Measurements from ENCODE around the gene PRKG1.
A peak's percentile ranks its signal among the peaks of the same experiment; 100 is the strongest.

The PRKG1 gene

GRCh38 chr10:52007091-52007490 is 932.8 kb downstream of the PRKG1 start:
- H3K4me1 ChIP-seq = no peaks in the 10 kb centered on the region
- H3K36me3 ChIP-seq (replicated peaks) = no peaks in the 10 kb centered on the region
- in situ Hi-C loops (cut with MboI; ENCODE audit: low sequenced_read_pairs) = no loop called here
- H3K27me3 ChIP-seq (ENCODE audit: low read depth) = no peaks in the 10 kb centered on the region
- H3K4me3 ChIP-seq = no peak overlapping the region
- H3K9me3 ChIP-seq = no peaks in the 10 kb centered on the region; the same call in 1 of the 2 replicates
- no peak for DNase-seq (ENCODE audit: low spot score in 2 of 2)

GRCh38 chr10:52011118-52011517 is 936.8 kb downstream of the PRKG1 start:
- H3K9me3 ChIP-seq = no peaks in the 10 kb centered on the region; the same call in 1 of the 2 replicates
- H3K27me3 ChIP-seq (ENCODE audit: low read depth) = no peaks in the 10 kb centered on the region
- in situ Hi-C loops (cut with MboI; ENCODE audit: low sequenced_read_pairs) = no loop called here
- H3K36me3 ChIP-seq (replicated peaks) = no peaks in the 10 kb centered on the region
- H3K4me1 ChIP-seq = no peaks in the 10 kb centered on the region
- DNase-seq (ENCODE audit: low spot score in 2 of 2) = no peak
- H3K4me3 ChIP-seq = no peak overlapping the region

GRCh38 chr10:52019077-52019555 is 944.8 kb downstream of the PRKG1 start:
- Histone ChIP-seq H3K4me1 (peaks cover 8% of the 10 kb centered on the region), H3K36me3 (replicated peaks) (no peaks in the 10 kb centered on the region), H3K27me3 (ENCODE audit: low read depth) (no peaks in the 10 kb centered on the region), H3K4me3 (no peak overlapping the region), H3K9me3 (no peaks in the 10 kb centered on the region)
- in situ Hi-C loops (cut with MboI; ENCODE audit: low sequenced_read_pairs) = no loop called here
- DNase-seq (ENCODE audit: low spot score in 2 of 2) = peak; percentile 15 to 67

GRCh38 chr10:52019656-52020055 is 945.4 kb downstream of the PRKG1 start:
- in situ Hi-C loops (cut with MboI; ENCODE audit: low sequenced_read_pairs) = no loop called here
- no peaks in the 10 kb centered on the region for H3K9me3 ChIP-seq
- H3K4me3 ChIP-seq = no peak overlapping the region

DNA sequence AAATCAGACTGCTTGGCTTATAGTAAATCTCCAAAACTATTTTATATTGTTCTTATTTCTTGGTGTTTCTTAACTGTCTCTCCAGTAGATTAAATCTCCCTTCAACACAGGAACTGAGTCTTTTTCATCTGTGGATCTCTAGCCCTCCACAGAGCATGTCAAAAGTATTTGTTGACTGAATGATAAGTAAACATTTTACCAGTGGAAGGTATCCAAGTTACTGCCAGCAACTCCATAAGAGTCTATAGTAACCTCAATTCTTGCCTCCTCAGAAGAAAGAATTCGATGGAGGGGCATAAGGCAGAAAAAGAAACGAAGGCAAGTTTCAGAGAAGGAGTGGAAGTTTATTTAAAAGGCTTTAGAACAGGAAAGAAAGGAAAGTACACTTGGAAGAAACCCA is 945.9 kb downstream of the PRKG1 start:
- no peak for DNase-seq (ENCODE audit: low spot score in 2 of 2)

More at GRCh38 chr10:52019656-52020055, 945.4 kb downstream of the PRKG1 start:
- H3K36me3 ChIP-seq (replicated peaks) = no peaks in the 10 kb centered on the region
- H3K27me3 ChIP-seq (ENCODE audit: low read depth) = no peaks in the 10 kb centered on the region
- H3K4me1 ChIP-seq = peaks cover 8% of the 10 kb centered on the region
- peak in 1 of 2 experiments; percentile 6 for DNase-seq (ENCODE audit: low spot score in 2 of 2)

DNA sequence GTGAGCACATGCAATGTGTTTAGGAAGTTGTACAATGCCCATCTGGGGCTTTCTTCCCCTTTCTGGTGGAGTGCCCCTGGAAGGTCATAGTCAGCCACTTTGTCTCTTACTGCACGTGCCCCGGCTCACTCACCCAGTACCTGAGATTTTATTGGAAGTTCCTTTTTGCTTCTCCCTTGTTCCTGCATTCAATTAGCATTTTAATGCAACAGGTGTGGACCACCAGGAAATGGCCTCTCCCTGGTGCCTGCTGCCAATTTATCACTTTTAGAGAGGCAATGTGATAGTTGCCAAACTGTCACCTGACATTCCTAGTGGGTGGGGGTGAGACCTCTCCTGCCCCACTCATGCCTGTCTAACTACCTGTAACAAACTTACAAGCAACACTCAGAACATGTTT is 946.4 kb downstream of the PRKG1 start:
- DNase-seq (ENCODE audit: low spot score in 2 of 2) = no peak
- no peak overlapping the region for H3K4me3 ChIP-seq

More for the DNA sequence above, 945.9 kb downstream of the PRKG1 start:
- Histone ChIP-seq H3K4me3 (no peak overlapping the region), H3K9me3 (no peaks in the 10 kb centered on the region), H3K36me3 (replicated peaks) (no peaks in the 10 kb centered on the region), H3K4me1 (peaks cover 8% of the 10 kb centered on the region), H3K27me3 (ENCODE audit: low read depth) (no peaks in the 10 kb centered on the region)
- in situ Hi-C loops (cut with MboI; ENCODE audit: low sequenced_read_pairs) = no loop called here

GRCh38 chr10:52027055-52027705 is 952.9 kb downstream of the PRKG1 start:
- in situ Hi-C loops (cut with MboI; ENCODE audit: low sequenced_read_pairs) = no loop called here
- no peak for DNase-seq (ENCODE audit: low spot score in 2 of 2)
- no peak overlapping the region for H3K4me3 ChIP-seq

More for the DNA sequence above, 946.4 kb downstream of the PRKG1 start:
- no peaks in the 10 kb centered on the region for H3K27me3 ChIP-seq (ENCODE audit: low read depth)
- no peaks in the 10 kb centered on the region for H3K36me3 ChIP-seq (replicated peaks)
- H3K9me3 ChIP-seq = no peaks in the 10 kb centered on the region
- in situ Hi-C loops (cut with MboI; ENCODE audit: low sequenced_read_pairs) = no loop called here
- H3K4me1 ChIP-seq = peaks cover 8% of the 10 kb centered on the region

DNA sequence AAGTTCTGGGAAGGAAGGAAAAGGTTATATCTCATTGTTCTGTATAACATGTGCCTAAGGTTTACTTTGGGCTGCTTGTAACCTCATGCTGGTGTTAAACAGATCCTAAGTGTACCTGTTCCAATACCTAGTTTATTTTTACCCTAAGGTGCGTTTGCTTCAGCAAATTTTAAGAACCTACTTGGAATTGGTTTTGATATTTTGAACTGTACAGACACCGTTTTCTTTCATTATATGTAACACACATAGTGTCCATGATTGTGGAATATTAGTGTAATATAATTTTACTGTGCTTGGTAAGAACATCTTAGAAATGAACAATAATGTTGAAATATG is 954.2 kb downstream of the PRKG1 start:
- no peak for DNase-seq (ENCODE audit: low spot score in 2 of 2)
- H3K36me3 ChIP-seq (replicated peaks) = no peaks in the 10 kb centered on the region
- H3K4me1 ChIP-seq = no peaks in the 10 kb centered on the region
- in situ Hi-C loops (cut with MboI; ENCODE audit: low sequenced_read_pairs) = no loop called here
- no peaks in the 10 kb centered on the region for H3K9me3 ChIP-seq
- no peaks in the 10 kb centered on the region for H3K27me3 ChIP-seq (ENCODE audit: low read depth)
- H3K4me3 ChIP-seq = no peak overlapping the region

More at GRCh38 chr10:52027055-52027705, 952.9 kb downstream of the PRKG1 start:
- Histone ChIP-seq H3K27me3 (ENCODE audit: low read depth) (no peaks in the 10 kb centered on the region), H3K36me3 (replicated peaks) (no peaks in the 10 kb centered on the region), H3K4me1 (no peaks in the 10 kb centered on the region), H3K9me3 (no peaks in the 10 kb centered on the region)

GRCh38 chr10:52029628-52030027 is 955.3 kb downstream of the PRKG1 start:
- no peaks in the 10 kb centered on the region for H3K4me1 ChIP-seq
- in situ Hi-C loops (cut with MboI; ENCODE audit: low sequenced_read_pairs) = no loop called here
- no peak overlapping the region for H3K4me3 ChIP-seq
- no peaks in the 10 kb centered on the region for H3K27me3 ChIP-seq (ENCODE audit: low read depth)
- no peaks in the 10 kb centered on the region for H3K9me3 ChIP-seq
- no peak for DNase-seq (ENCODE audit: low spot score in 2 of 2)
- H3K36me3 ChIP-seq (replicated peaks) = no peaks in the 10 kb centered on the region

DNA sequence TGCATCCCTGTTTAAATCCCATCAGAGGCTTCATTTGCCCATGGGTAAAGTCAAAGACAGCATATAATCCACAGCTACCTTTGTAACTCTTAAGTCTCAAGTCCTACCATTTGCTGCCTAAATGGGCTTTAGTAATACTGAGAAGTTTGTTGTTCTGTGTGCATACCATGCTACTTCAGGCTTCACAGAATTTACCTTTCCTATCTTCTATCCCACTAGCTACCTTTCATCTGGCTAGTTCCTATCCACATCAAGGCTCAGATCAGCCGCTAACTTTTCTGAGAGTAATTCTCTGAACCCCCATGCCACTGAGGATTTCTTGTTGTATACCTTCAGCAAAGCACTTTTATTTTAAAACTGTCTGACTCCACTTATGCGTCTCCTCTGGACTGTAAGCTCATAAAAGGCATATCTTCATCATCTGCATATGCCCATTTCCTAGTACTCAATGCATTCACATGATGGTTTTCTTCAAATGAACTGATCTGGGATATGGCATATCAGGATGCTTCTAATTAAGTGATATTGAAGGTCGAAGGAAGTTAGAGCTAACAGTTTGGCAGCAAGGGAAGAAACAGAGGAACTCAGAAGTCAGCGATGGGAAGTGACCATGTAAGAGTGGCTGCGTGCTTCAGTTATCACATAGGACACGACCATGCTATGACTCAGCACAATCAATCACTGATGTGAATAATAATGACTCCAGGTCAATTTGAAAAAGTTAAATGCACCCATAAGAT is 955.9 kb downstream of the PRKG1 start:
- in situ Hi-C loops (cut with MboI; ENCODE audit: low sequenced_read_pairs) = no loop called here
- no peak overlapping the region for H3K4me3 ChIP-seq
- no peaks in the 10 kb centered on the region for H3K9me3 ChIP-seq
- DNase-seq (ENCODE audit: low spot score in 2 of 2) = no peak
- no peaks in the 10 kb centered on the region for H3K4me1 ChIP-seq
- H3K36me3 ChIP-seq (replicated peaks) = no peaks in the 10 kb centered on the region
- no peaks in the 10 kb centered on the region for H3K27me3 ChIP-seq (ENCODE audit: low read depth)

DNA sequence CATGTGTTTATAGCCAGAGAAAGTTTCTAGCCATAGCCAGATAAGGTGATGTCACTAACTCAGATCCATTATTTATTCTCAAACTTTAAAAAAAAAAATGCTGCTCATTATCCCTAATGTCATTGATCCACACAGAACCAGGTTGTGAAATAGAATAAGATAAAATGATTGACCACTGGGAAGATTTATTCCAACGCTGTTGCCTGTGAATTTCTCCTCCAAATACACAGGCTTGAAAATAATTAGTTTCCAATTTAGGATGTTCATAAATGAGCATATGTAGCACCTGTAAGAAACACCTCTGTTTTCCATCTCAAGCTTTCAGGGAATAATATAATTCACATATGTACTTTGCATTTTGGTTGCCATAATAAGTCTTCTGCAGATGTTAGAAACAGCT is 956.7 kb downstream of the PRKG1 start:
- no peak overlapping the region for H3K4me3 ChIP-seq
- no peaks in the 10 kb centered on the region for H3K9me3 ChIP-seq
- no peak for DNase-seq (ENCODE audit: low spot score in 2 of 2)
- H3K36me3 ChIP-seq (replicated peaks) = no peaks in the 10 kb centered on the region
- H3K27me3 ChIP-seq (ENCODE audit: low read depth) = no peaks in the 10 kb centered on the region
- in situ Hi-C loops (cut with MboI; ENCODE audit: low sequenced_read_pairs) = no loop called here
- no peaks in the 10 kb centered on the region for H3K4me1 ChIP-seq

DNA sequence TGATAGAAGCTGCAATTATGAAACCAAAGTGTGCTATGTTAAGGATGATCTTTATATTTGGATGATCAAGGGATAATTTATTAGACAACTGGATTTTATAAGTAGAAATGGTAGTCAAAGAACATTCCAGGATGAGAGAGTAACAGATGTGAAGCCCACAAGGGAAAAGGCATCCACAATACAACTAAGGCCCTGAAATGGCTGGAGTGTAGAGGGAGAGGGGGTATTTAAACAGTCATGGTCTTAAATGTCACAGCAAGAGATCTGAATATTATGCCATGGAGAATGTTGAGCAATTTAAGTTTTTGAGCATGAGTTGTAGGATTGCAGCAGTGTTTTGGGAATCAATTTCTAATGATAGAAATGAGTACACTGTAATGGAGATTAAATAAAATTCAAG is 957.5 kb downstream of the PRKG1 start:
- H3K36me3 ChIP-seq (replicated peaks) = no peaks in the 10 kb centered on the region
- in situ Hi-C loops (cut with MboI; ENCODE audit: low sequenced_read_pairs) = no loop called here
- H3K9me3 ChIP-seq = no peaks in the 10 kb centered on the region
- no peak overlapping the region for H3K4me3 ChIP-seq
- H3K27me3 ChIP-seq (ENCODE audit: low read depth) = no peaks in the 10 kb centered on the region
- no peak for DNase-seq (ENCODE audit: low spot score in 2 of 2)
- H3K4me1 ChIP-seq = no peaks in the 10 kb centered on the region

DNA sequence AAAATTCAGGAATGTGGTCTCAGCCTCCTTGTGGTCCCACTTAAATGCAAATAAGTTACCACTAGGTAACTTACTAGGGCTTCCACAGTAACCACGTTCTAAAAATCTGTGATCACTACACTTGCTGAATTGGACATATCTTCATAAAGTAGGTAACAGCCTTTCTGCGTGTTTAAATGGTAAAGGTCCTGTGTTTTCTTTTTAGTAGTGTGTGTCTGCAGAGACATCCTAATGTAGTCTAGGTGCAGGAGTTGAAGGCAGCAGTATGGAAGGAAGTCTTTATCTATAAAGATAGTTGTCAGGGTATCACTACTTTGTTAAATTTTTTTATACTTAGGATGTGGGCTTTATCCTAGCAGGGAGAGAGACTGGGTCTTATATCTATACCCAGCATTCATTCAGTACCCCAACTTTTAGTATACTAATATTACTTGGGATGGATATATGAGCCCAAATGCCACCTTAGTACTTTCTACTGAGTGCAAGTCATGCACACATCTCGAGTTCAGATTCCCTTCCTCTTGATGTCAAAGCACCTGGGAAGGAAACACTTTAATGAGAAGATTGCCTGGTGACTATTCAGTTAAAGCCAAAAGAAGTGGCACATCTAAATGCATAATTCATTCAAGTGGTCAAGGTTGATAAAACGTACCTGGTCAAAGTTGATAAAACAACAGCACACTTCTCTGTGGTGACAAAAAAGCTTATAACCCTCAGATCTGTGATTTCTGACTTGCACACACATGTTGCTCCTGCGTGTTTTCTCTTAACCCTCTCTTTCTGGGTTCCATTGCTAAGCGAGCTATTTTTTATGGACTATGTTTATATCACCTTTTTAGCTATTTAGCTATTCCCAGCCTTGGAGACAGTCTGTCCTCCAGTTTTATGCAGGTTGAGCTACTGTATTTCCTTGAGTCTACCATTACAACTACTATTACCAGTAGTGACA is 958.7 kb downstream of the PRKG1 start:
- Histone ChIP-seq H3K36me3 (replicated peaks) (no peaks in the 10 kb centered on the region), H3K4me3 (no peak overlapping the region), H3K27me3 (ENCODE audit: low read depth) (no peaks in the 10 kb centered on the region), H3K9me3 (no peaks in the 10 kb centered on the region), H3K4me1 (no peaks in the 10 kb centered on the region)
- no peak for DNase-seq (ENCODE audit: low spot score in 2 of 2)
- in situ Hi-C loops (cut with MboI; ENCODE audit: low sequenced_read_pairs) = no loop called here

Data from HAP-1 (cell line).